RWPE1 (cell line): Measurements from ENCODE around the gene UBE2H.

Experiments used
- CTCF ChIA-PET: fragments of 350-600 bp; sonication (Branson Sonifier 250); formaldehyde crosslinking; extraction: SDS; loops from one replicate; lab custom pipeline; 2021; lab: Yijun Ruan, JAX
- POLR2A ChIA-PET: fragments of 400-600 bp; formaldehyde crosslinking; extraction: SDS; loops from one replicate; lab custom pipeline; 2020; ENCODE audit warnings: antibody characterized with exemption; ENCODE audit not compliant: low non-redundant PET; lab: Yijun Ruan, JAX
- DNase-seq: peaks from one replicate; pipeline ENCODE4 v3.0.0; 2012; ENCODE audit warnings: low spot score
- H3K27ac ChIP-seq: fragments of 450-650 bp; 2 replicates; pipeline ENCODE4 v1.5.1; 2017
- TF ChIP-seq, protein P1 (sequence below): fragments of 450-650 bp; conservative IDR thresholded peaks from 2 replicates; pipeline ENCODE4 v1.5.1; 2017; ENCODE audit warnings: low read depth, mild to moderate bottlenecking

UBE2H gene

GRCh38 chr7:129789000-129789399 lies 163.8 kb downstream of the UBE2H start:
- CTCF ChIA-PET: interaction anchor here (0.9 kb wide), 1 partner anchor 92 kb away, joined by 3 read pairs; no protein-coding TSS in a partner anchor
- no peak overlapping the region for H3K27ac ChIP-seq
- no peak for DNase-seq
- POLR2A ChIA-PET: no interaction called here
- TF ChIP-seq, protein P1, sequence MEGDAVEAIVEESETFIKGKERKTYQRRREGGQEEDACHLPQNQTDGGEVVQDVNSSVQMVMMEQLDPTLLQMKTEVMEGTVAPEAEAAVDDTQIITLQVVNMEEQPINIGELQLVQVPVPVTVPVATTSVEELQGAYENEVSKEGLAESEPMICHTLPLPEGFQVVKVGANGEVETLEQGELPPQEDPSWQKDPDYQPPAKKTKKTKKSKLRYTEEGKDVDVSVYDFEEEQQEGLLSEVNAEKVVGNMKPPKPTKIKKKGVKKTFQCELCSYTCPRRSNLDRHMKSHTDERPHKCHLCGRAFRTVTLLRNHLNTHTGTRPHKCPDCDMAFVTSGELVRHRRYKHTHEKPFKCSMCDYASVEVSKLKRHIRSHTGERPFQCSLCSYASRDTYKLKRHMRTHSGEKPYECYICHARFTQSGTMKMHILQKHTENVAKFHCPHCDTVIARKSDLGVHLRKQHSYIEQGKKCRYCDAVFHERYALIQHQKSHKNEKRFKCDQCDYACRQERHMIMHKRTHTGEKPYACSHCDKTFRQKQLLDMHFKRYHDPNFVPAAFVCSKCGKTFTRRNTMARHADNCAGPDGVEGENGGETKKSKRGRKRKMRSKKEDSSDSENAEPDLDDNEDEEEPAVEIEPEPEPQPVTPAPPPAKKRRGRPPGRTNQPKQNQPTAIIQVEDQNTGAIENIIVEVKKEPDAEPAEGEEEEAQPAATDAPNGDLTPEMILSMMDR: no peak

DNA sequence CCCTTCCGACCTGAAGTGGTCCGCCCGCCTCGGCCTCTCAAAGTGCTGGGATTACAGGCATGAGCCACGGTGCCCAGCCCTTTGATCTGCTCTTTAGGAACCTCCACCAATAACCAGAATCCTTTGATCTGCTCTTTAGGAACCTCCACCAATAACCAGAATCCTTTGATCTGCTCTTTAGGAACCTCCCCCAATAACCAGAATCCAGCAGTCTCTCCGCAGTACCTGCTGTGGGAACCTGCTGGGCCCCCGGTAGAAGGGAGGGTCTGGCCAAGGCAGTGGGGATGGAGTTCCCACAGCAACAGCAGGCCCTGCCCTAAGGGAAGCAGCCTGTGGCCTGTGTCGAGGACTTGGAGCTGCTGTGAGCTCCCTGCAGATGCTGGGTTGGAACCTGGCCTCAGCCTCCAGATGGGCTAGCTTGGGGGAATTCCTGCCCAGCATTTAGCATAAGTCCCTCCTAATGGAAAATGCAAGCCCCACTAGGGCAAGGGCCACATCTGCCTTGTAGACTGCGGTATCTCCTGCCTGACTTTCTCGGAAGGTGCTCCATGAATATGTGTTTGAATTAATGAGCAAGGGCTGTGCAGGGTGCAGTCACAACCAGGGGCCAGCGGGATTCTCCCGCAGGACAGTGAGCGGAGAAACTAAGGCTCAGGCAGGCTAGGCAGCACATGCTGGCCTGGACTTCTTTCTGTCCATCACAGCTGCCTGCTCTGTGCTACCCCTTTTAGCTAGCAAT lies 165.8 kb downstream of the UBE2H start:
- TF ChIP-seq, protein P1: no peak
- DNase-seq: no peak
- ChIA-PET POLR2A (interaction anchor here (0.6 kb wide), 1 partner anchor 159 kb away, joined by 3 read pairs; no protein-coding TSS in a partner anchor), CTCF (no interaction called here)
- H3K27ac ChIP-seq: no peak overlapping the region

DNA sequence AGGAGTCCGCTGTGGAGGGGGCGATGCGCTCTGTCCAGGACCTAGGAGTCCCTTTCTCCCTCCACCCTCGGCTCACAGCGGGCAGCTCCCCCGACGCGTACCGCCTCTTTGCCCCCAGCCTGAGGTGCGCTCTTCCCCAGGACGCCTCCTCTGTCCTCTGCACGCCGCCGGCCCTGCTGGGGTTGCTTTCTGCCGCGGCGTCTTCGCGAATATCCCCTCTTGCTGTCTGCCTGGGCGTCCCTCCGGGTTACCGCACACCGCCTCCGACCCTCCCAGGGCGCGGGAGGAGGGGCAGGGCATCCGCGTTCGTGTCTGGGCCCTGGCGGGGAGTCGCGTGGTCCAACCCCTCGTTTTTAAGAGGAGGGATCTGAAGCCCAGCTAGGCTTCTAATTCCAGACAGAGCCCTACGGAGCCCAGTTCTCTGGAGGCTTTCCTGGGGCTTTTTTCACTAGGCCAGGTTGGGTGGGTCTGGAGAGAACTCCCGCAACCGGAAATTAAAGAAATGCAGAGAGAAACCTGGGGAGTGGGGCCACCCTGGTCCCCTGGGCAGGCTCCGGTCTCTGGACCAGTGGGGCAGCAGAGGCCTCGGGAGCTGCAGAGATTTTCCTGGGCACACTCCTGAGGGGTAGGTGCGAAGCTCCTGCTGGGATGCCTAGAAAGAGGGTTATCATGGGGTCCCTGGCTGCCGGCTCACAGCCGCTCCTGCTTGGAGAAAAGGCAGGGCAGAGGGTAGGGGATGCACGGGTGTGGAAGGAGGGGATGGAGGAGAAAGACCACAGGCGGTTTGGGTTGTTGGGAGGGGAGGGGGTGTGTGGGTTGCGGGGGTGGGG lies 166.9 kb downstream of the UBE2H start:
- no peak for DNase-seq
- ChIA-PET CTCF (interaction anchor here (0.6 kb wide), 1 partner anchor 838 kb away, joined by 6 read pairs; no protein-coding TSS in a partner anchor), POLR2A (no interaction called here)
- no peak overlapping the region for H3K27ac ChIP-seq
- TF ChIP-seq, protein P1: no peak

DNA sequence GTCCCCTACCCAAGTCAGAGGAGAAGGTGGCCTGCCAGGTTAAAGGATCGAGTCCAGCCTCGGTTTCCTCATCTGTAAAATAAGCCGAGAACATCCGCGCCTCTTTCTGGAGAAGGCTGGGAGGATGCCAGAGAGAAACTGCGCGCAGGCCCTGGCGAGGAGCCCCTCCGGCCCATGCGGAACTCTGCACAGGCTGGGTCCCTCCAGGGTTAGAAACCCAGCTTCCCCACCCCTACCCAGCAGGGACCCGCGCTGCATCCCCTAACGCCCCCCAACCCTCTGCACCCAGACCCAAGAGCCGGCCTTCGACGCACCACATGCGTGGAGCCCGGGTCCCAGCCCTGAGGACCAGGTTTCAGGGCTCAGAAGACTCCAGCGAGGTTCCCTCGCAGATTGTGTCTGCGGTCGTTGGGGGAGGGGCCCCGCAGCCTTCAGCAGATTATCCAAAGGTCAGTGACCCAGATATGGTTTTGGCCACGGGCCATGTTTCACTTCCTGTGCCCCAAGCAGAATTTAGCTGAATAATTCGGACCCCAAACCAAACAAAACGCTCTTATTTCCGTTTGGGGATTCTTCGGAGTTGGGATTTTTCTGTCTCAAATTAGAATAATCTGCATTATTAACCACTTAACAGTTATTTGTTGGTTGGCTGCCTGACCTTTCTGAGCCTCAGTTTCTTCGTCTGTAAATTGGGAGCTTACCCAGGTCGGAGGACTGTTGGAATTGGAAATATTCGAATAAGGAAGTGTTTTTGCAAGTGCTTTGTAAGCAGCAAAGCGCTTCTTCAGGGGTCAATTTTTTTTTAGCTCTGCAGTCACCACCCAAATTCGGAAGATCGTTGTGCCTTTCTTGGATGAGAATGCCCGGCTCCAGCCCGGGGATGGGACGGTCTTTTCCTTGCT lies 167.7 kb downstream of the UBE2H start:
- POLR2A ChIA-PET: no interaction called here
- TF ChIP-seq, protein P1: no peak
- DNase-seq: no peak
- H3K27ac ChIP-seq: no peak overlapping the region
- CTCF ChIA-PET: no interaction called here

GRCh38 chr7:129784437-129784782 lies 168.3 kb downstream of the UBE2H start:
- H3K27ac ChIP-seq: no peak overlapping the region
- POLR2A ChIA-PET: no interaction called here
- CTCF ChIA-PET: interaction anchor here (0.6 kb wide), 1 partner anchor 176 kb away, joined by 3 read pairs; no protein-coding TSS in a partner anchor
- TF ChIP-seq, protein P1: no peak
- no peak for DNase-seq

- ChIA-PET POLR2A (no interaction called here), CTCF (interaction anchor here (0.6 to 0.7 kb wide), 2 partner anchors 14 to 550 kb away, joined by 3 read pairs; no protein-coding TSS in a partner anchor)
- TF ChIP-seq, protein P1: no peak
- H3K27ac ChIP-seq: no peak overlapping the region
- DNase-seq: no peak
Measured at GRCh38 chr7:129783584-129783919, 169.2 kb downstream of the UBE2H start.
